Natural killer cell treated with Interleukin-12 subunit alpha and Interleukin-12 subunit beta and Interleukin-15 and Interleukin-18, amount 100 ng/mL, for 72 hours (primary cell): Measurements from ENCODE around the gene DSC2. TPM values are rescaled to one million over a fixed set of nuclear protein-coding genes. Genes with fewer than 3 reads are reported as not detected.
"Not testable (repeated sequence)": the region's sequence is repeated elsewhere in the genome, so short reads cannot be mapped to it uniquely, and the experiment has no call there.

Source experiments
- ATAC-seq, 2 donors: fragments of 150-1000 bp; cut with Tn5 transposase in 1 of 2; sonication (Bioruptor Pico), chemical (Tn5 transposase) in 1 of 2; 2 replicates each; pipeline ENCODE4 v1.10.0; 2021
- DNase-seq: peaks from one replicate; pipeline ENCODE4 v3.0.0; 2022; ENCODE audit warnings: low spot score
- H3K27ac Mint-ChIP-seq, 2 donors: 1 replicate in 1 of 2; 2 replicates in 1 of 2; pipeline ENCODE4 v1.8.0; 2022; ENCODE audit warnings: mixed read lengths in 2 of 2, mild to moderate bottlenecking in 1 of 2, moderate library complexity in 1 of 2
- H3K27me3 Mint-ChIP-seq, 2 donors: 1 replicate in 1 of 2; 2 replicates in 1 of 2; pipeline ENCODE4 v1.8.0; 2022; ENCODE audit warnings: mixed read lengths in 2 of 2
- H3K36me3 Mint-ChIP-seq: one replicate; pipeline ENCODE4 v1.8.0; 2022; ENCODE audit warnings: mixed read lengths
- H3K4me1 Mint-ChIP-seq, 2 donors: 1 replicate in 1 of 2; 2 replicates in 1 of 2; pipeline ENCODE4 v1.8.0; 2022; ENCODE audit warnings: low read depth in 2 of 2, mixed read lengths in 2 of 2, mild to moderate bottlenecking in 1 of 2
- H3K4me3 Mint-ChIP-seq: one replicate; pipeline ENCODE4 v1.8.0; 2022; ENCODE audit warnings: mixed read lengths
- H3K9me3 Mint-ChIP-seq: 2 replicates; pipeline ENCODE4 v1.8.0; 2022; ENCODE audit warnings: mixed read lengths
- total RNA-seq, 2 donors: library from RNA; stranded (reverse); gene quantifications; one replicate each; pipeline ENCODE4 v1.2.3, GENCODE V29; 2022

Gene DSC2
- total RNA-seq, 2 donors from 2014 or later: not detected

DNA sequence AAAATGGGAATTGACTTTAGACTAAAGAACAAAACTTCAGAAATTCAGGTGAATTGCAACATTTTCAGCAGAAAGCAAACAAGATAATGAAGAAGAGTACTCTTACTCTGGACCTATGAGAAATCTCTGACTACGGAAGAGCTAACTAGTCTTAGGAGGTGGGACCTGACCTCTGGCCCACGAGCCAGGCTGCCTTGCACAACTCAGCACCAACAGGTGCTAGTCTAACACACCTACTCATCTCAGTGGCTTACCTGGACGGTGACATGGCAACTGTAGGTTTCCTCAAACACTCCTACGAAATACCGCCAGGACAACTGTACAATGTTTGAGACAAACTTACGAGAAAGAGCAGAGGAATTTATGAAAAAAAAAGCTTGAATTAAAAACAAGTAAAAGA is 56.6 kb downstream of the DSC2 start:
- Mint-ChIP-seq H3K27me3 (peaks cover 16 to 20% of the 10 kb centered on the region in 2 donors), H3K4me3 (no peak overlapping the region), H3K36me3 (peaks cover 7% of the 10 kb centered on the region), H3K4me1 (no peaks in the 10 kb centered on the region), H3K9me3 (peaks cover 13% of the 10 kb centered on the region), H3K27ac (no peak overlapping the region)
- ATAC-seq (no peak), DNase-seq (no peak)

DNA sequence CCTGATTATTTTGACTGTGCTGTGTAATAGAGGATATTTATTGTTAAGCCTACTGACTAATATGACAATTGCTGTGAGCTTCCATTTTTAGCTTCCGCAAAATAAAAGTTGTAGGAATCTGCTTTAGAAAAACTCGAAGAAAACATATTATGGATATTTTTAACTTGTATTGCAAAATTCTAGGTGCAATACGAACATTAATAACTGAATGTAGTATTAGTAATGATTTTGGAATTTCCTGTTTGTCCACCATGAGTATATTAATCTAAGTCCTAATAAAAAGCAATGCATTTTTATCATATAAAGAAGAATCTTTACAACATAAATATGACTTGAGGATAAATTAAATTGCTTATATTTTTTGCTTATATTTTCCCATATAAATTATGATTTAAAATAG is 57.3 kb downstream of the DSC2 start:
- H3K9me3 Mint-ChIP-seq: peaks cover 13% of the 10 kb centered on the region
- ATAC-seq (no peak), DNase-seq (no peak)
- no peak overlapping the region for H3K4me3 Mint-ChIP-seq
- H3K36me3 Mint-ChIP-seq: peaks cover 7% of the 10 kb centered on the region
- no peaks in the 10 kb centered on the region for H3K4me1 Mint-ChIP-seq
- H3K27ac Mint-ChIP-seq: no peak overlapping the region
- H3K27me3 Mint-ChIP-seq: peaks cover 20 to 21% of the 10 kb centered on the region in 2 donors

DNA sequence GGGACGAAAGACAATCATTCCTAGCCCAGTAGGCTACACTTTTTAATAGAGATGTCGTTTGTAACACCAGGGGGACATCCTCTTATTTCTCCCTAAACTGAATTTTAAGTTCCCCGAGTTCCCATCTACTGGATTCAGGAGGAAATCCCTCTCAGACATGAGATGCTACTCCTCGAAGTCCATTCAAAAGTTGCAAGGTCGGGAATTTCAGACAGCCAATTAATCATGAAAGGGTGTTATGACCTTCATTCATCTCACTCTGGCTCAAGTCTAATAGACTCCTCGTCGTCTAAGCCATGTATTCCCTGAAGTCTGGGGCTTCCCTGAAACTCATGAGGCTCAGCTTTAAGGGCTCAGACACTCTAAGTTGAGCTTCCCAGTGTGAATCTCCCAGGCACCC is 58.5 kb downstream of the DSC2 start:
- Mint-ChIP-seq H3K9me3 (peaks cover 13% of the 10 kb centered on the region), H3K27ac (no peak overlapping the region), H3K4me1 (no peaks in the 10 kb centered on the region), H3K36me3 (peaks cover 7% of the 10 kb centered on the region), H3K27me3 (peaks cover 20 to 21% of the 10 kb centered on the region in 2 donors), H3K4me3 (no peak overlapping the region)
- ATAC-seq: no peak
- DNase-seq: no peak

DNA sequence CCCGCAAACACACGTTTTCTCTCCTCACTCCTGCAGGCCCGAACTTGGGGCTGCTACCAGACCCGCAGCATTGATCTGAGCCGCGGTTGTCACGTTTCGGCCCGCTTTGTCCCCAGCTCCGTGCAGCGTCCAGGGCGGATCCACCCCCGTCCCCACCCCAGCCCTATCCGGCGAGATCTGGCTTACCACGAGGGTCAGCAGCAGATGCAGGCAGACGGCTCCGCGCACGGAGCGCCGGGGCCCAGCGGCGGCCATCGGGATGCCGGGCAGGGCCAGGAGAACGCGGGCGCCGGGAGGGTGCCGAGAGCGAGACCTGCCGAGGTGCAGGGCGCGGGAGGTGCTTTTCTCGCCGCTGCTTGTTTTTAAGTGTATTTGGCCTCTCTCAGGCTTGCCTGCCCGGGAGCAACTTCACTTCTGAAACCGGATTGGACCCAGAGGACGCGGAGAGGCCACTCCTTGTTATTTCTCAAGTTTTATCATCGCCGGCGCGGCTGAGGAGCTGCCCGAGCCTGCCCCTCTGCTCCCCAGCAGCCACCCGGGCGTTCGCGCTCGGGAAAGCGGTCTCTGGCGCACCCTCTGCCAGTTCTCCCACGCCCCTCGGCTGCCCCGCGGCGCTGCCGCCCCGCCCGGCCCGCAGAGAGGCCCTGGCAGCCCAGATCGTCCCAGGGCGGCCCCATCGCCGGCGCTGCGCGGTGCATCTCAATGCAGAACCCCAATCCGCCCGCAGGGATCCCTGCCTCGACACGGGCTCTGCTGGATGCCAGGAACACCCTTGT is 59.6 kb downstream of the DSC2 start, which contains the start of gene DSC3:
TSS of gene DSC3 (minus strand) at position 337 of the 776 bp plus-strand sequence. CDS start at position 255, 82 bp downstream.
- Mint-ChIP-seq H3K36me3 (peaks cover 7% of the 10 kb centered on the region), H3K27me3 (peaks cover 20 to 21% of the 10 kb centered on the region in 2 donors), H3K9me3 (peaks cover 13% of the 10 kb centered on the region), H3K4me3 (no peak within 1 kb of the TSS), H3K27ac (no peak within 1 kb of the TSS), H3K4me1 (no peaks in the 10 kb centered on the region)
- ATAC-seq: no peak
- DNase-seq: no peak

DNA sequence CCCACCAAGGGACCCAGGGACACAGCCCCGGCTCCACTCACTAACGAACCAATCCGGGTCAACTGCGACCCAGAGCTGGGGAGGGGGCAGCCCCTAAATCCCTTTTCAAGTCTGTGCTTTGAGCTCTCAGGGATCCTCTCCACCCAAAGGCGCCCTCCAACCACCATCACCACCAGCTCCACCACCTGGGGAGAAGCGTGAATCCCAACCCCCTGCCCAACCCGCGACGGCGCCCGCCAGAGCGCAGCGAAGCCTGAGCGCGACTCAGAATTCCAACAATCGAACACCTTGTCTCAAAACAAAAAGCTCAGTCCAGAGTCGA is 60.2 kb downstream of the DSC2 start:
- Mint-ChIP-seq H3K4me3 (no peak overlapping the region), H3K4me1 (no peaks in the 10 kb centered on the region), H3K9me3 (peaks cover 13% of the 10 kb centered on the region), H3K27ac (no peak overlapping the region), H3K36me3 (peaks cover 7% of the 10 kb centered on the region), H3K27me3 (peaks cover 20 to 21% of the 10 kb centered on the region in 2 donors)
- ATAC-seq: no peak
- no peak for DNase-seq

DNA sequence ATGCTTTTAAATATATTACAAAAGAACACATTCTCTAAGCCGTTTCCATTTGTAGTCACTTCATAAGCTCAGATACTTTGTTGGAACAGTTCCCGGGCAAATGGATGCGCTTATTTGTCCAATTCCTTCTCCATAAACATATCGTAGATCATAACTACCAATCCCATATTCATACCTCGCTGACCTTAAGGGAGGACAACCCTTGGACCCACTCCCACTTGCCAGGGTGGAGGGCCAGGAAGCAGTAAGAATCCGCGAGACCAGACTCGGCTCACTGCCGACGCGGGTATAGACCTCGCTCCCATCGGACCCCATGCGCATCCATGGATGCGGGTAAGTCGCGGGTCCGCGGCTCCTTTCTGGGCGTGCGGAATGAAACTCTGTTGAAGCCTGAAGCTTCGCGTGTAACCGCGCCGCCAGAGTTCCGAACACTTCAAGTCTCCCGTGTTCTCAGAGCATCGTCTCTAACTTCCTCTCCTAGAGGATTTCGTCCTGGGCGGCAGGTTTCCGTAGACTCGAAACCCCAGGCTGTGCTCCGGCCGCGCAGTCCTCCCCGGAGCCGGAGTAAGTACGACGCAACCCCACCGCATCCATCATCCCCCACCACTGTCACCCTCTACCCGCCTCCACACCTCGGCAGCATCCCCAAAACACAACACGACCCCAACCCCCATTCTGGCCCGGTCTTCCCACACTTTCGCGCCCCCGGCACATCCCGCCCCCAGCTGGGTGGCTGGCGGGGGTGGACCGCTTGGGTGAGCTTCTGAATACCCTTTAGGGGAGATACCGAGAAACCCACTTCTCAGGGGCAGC is 60.7 kb downstream of the DSC2 start:
- peaks cover 20 to 21% of the 10 kb centered on the region in 2 donors for H3K27me3 Mint-ChIP-seq
- no peak for ATAC-seq
- H3K36me3 Mint-ChIP-seq: peaks cover 7% of the 10 kb centered on the region
- peaks cover 11% of the 10 kb centered on the region for H3K9me3 Mint-ChIP-seq
- no peak for DNase-seq
- no peak overlapping the region for H3K27ac Mint-ChIP-seq
- no peaks in the 10 kb centered on the region for H3K4me1 Mint-ChIP-seq
- no peak overlapping the region for H3K4me3 Mint-ChIP-seq

DNA sequence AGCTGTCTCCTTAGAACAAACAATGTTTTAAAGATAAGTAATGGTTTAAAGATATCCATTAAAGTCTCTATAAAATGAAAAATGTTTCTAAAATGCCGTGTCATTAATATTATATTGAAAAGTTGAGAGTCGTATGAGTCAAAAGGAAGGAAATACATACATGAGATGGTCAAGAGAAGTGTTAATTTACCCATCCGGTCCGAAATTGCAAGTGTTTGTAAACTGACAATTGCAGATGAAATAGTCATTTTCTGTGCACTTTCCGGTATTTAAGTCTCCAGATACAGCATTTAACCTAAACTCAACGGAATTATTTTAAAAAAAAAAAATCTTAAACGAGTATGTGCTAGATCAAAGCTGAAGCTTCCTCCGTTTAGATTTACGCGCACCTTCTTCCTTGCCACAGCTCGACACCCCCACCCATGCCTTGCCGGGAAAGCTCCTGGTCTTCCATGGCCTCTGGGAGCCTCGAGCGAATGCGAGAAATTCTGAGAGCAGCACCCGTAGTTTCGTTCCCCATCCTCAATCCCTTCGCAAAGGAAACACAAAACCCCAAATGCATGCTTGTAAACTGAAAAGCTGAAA is 61.4 kb downstream of the DSC2 start:
- peaks cover 20 to 21% of the 10 kb centered on the region in 2 donors for H3K27me3 Mint-ChIP-seq
- no peak overlapping the region for H3K27ac Mint-ChIP-seq
- DNase-seq: no peak
- ATAC-seq: no peak
- no peak overlapping the region for H3K4me3 Mint-ChIP-seq
- H3K4me1 Mint-ChIP-seq: no peaks in the 10 kb centered on the region
- peaks cover 7% of the 10 kb centered on the region for H3K36me3 Mint-ChIP-seq
- H3K9me3 Mint-ChIP-seq: peaks cover 7% of the 10 kb centered on the region

DNA sequence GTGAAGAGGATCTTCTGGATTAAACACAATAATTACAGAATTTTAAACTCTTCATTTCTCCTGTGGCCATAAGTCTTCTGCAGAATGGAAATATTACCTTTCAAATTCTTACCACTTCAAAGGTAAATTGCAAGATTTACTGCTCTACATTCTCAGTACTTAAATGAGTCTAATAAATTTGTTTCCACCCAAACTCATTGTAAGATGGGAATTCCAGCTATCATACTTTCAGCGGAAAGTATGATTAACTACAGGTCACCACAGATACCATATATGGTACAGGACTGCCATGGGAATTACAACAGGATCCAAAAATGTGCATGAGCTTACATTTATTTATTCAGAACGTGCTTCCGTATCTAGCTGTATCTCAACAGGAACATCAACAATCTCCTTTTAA is 62.8 kb downstream of the DSC2 start:
- Mint-ChIP-seq H3K9me3 (peaks cover 3% of the 10 kb centered on the region), H3K4me1 (no peaks in the 10 kb centered on the region), H3K4me3 (no peak overlapping the region), H3K36me3 (peaks cover 7% of the 10 kb centered on the region), H3K27me3 (peaks cover 20 to 21% of the 10 kb centered on the region in 2 donors), H3K27ac (no peak overlapping the region)
- DNase-seq (no peak), ATAC-seq (no peak)

DNA sequence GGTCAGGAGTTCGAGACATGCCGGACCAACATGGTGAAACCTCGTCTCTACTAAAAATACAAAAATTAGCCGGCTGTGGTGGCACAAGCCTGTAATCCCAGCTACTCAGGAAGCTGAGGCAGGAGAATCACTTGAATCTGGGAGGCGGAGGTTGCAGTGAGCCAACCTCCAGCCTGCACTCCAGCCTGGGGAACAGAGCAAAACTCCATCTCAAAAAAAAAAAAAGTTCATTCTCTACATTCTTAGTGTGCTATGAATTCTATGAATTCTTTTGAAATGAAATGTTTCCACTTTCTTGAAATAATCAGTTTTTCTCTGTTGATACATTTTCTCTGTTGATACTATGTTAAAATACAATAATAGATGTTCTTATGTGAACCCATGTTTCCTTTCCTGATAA is 64.5 kb downstream of the DSC2 start:
- DNase-seq, H3K4me1 Mint-ChIP-seq, H3K36me3 Mint-ChIP-seq, H3K4me3 Mint-ChIP-seq, H3K27ac Mint-ChIP-seq, ATAC-seq, H3K9me3 Mint-ChIP-seq: not testable (repeated sequence)
- peaks cover 13% of the 10 kb centered on the region in 2 donors for H3K27me3 Mint-ChIP-seq

DNA sequence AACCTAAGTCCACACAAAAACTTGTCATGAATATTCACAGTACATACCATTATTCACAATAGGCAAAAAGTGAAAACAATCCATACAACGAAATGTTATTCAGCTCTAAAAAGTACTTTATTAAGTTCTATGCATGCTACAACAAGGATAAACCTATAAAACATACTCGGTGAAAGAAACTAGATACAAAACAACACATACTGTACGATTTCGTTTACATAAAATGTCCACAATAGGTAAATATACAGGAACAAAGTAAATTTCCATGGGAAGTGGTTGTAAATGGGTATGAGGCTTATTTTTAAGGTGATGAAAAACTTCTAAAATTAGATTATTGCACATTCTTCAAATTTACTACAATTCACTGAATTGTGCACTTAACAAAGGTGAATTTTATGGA is 67.7 kb downstream of the DSC2 start:
- ATAC-seq (no peak), DNase-seq (no peak)
- Mint-ChIP-seq H3K4me3 (no peak overlapping the region), H3K4me1 (no peaks in the 10 kb centered on the region), H3K27ac (no peak overlapping the region), H3K27me3 (no peaks in the 10 kb centered on the region), H3K36me3 (no peaks in the 10 kb centered on the region), H3K9me3 (peaks cover 3% of the 10 kb centered on the region)

DNA sequence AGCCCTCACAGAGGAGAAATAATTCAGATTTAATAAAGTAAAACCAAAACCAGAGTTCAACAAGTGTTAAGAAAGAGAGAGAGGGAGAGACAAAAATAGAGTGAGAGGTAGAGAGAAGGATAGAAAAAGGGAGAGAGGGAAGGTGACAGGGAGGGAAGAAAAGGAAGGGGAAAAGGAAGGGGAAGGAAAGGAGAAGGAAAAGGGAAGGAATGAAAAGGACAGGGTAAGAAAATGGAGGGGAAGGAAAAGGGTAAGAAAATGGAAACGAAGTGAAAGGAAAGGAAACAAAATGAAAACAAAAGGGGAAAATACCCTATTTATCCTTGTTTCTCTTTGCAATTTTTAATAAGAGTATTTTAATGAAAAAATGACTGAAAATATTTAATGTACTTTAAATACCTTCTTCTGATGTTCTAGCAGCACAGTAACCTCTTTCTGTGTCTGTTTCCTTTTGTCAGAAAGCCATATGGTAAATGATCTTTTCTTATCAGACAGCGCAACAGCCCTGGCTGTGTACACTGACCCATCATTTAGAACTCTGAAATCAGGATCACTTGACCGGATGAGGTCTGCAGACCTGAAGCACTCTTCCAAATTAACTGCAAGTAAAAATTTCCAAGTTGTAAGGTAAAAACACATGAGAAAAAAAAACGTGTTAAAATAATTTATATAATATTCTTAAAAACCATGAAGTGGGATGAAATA is 71.5 kb downstream of the DSC2 start:
- DNase-seq: no peak
- Mint-ChIP-seq H3K27ac (no peak overlapping the region), H3K4me1 (no peaks in the 10 kb centered on the region), H3K9me3 (peaks cover 7% of the 10 kb centered on the region), H3K4me3 (no peak overlapping the region), H3K27me3 (no peaks in the 10 kb centered on the region), H3K36me3 (no peaks in the 10 kb centered on the region)
- no peak for ATAC-seq

DNA sequence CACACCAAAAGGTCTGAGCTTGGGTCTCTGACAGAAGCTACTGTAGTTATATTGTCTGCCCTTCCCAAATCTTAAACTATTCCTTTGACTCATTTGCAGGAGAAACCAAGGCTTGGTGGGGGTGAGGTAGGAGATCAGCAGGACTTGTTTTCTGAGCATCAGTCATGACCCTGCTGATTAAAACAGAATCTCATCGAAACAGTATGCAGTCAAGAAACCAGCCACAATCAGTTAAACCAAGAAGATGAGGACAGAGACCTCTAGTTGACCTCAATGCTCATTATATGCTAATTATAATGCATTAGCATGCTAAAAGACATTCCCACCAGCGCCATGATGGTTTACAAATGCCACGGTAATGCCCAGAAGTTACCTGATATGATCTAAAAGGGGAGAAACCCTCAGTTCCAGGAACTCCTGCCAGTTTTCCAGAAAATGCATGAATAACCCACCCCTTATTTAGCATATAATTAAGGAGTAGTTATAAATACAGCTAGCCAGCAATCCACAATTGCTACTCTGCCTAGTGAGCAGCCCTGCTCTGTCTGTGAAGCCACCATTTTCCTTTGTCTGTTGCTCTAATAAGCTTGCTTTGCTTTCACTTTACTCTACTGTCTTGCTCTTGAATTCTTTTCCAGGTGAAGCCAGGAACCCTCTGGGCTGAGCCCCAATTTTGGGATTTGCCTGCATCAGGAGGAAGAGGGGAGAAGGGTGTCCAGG is 86.3 kb downstream of the DSC2 start:
- Mint-ChIP-seq H3K36me3 (no peaks in the 10 kb centered on the region), H3K4me3 (no peak overlapping the region), H3K4me1 (no peaks in the 10 kb centered on the region), H3K27me3 (no peaks in the 10 kb centered on the region), H3K9me3 (peaks cover 7% of the 10 kb centered on the region), H3K27ac (no peak overlapping the region)
- DNase-seq: no peak
- no peak for ATAC-seq

DNA sequence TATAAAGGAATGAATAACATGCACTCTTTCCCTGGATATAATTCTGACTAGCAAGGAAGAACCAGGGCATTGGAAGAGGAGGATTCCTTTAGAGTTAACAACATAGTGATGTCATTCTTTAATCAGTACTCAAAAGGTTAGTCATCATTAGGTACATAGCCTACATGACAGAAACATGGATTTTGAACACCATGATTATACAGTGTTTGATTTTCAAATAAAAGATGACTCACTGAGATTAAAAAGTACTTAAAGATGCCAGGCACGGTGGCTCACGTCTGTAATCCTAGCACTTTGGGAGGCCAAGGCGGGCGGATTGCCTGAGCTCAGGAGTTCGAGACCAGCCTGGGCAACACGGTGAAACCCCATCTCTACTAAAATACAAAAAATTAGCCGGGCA is 90.8 kb downstream of the DSC2 start:
- not testable (repeated sequence) for H3K27me3 Mint-ChIP-seq, ATAC-seq, H3K9me3 Mint-ChIP-seq, H3K36me3 Mint-ChIP-seq, H3K27ac Mint-ChIP-seq, H3K4me1 Mint-ChIP-seq, H3K4me3 Mint-ChIP-seq, DNase-seq
